Activated CD4-positive, alpha-beta T cell treated with anti-CD3 and anti-CD28 coated beads for 24 hours (primary cell): ENCODE measurements around the gene NFATC4.

Source experiments
- DNase-seq, 2 donors: peaks; one replicate each; pipeline ENCODE4 v3.0.0-alpha.2; 2020; ENCODE audit warnings: low read depth in 2 of 2

NFATC4 gene

DNA sequence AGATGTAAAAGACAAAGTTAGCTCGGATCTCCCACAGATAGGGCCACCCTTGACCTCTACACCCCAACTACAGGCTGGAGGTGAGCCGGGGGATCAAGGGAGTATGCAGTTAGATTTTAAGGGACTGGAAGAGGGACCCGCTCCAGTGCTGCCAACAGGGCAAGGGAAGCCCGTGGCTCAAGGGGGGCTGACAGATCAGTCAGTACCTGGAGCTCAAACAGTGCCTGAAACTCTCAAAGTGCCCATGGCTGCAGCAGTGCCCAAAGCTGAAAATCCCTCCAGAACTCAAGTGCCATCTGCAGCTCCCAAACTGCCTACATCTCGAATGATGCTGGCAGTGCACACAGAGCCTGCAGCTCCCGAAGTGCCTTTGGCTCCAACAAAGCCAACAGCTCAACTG is 41.2 kb downstream of the NFATC4 start:
- no peak for DNase-seq

DNA sequence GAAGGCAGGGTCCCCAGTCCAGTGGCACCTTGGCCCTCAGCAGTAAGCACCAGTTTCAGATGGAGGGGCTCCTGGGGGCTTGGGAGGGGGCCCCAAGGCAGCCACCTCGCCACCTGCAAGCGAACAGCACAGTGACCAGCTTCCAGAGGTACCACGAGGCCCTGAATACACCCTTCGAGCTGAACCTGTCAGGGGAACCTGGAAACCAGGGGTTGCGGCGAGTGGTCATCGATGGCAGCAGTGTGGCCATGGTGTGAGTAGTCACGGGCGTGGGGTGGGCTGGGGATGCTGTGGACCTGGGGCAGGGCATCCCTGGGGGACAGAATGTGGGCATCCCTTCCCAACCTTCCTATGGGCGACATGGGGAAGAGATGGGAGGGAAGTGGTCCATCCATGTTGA is 42.0 kb downstream of the NFATC4 start:
- no peak for DNase-seq

DNA sequence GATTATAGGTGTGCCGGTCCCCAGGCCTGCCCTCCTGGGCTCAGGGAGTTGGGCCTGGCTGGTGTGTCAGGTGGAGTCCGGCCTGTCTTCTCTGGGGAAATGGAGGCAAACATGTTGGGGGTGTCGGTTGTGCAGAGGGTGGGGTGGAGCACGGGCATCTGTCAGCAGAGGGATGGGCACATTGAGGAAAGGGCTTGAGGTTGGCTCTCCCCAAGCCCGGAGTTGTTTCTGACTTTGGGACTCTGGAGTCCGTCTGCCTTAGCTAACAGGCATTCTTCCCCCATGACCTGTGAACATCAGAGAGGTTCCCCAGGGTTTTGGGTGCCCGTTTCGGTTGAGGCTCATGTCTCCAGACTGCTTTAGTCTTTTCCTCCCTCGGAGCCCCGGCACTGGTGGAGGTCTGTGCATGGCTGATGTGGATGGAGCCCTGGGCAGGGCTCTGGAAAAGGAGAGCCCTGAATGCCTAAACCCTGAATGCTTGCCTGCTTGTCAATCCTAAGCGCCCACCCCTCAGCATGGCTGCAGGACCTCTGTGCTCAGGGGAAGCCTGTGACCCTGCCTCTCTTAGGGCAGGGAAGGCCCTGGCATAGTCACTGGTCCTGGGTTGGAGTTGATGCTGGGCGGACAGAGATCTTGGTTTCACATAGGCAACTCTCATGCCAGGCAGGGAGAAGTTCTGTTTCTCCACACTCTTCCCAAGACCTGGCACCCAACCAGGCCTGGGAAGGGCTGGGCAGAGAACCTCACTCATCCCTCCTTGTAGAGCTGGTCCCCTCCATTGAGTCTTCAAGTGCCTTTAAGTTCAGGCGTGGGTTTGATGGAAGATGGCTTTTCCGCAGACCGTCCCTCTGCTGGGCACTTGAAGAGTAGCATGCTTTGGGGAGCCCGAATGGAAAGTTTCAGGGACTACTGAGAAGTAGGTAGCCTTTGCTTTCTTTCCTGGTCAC is 43.7 kb downstream of the NFATC4 start:
- no peak for DNase-seq

DNA sequence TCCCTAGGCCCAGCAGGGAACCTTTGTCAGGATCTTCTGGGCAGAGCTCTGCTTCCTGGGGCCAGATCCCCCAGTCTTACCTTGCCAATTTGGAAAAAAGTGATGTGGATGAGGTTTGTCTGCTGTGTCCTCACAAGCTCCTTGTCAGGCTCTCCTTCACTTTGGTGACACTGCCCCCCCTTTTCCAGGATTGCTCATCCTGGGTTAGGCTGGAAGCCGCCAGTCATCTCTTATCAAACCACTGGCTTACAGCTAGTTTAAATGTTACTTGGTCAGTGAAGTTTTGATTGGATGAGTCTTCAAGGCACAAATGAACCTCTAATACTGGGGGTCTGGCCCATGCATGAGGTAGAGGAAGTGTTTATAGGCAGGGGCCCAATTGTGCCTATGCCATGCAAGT is 46.1 kb downstream of the NFATC4 start:
- no peak for DNase-seq

DNA sequence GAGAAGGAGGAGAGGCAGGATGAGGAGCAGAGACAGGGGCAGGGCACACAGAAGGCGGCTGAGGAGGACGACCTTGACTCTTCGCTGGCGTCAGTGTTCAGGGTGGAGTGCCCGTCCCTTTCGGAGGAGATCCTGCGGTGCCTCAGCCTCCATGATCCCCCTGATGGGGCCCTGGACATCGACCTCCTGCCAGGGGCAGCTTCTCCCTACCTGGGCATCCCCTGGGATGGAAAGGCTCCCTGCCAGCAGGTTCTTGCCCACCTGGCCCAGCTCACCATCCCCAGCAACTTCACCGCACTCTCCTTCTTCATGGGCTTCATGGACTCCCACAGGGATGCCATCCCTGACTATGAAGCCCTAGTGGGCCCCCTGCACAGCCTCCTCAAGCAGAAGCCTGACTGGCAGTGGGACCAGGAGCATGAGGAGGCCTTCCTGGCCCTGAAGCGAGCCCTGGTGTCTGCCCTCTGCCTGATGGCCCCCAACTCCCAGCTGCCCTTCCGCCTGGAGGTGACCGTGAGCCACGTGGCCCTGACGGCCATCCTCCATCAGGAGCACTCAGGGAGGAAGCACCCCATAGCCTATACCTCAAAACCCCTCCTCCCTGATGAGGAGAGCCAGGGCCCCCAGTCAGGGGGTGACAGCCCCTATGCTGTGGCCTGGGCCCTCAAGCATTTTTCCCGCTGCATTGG is 46.9 kb downstream of the NFATC4 start:
- DNase-seq: no peak

DNA sequence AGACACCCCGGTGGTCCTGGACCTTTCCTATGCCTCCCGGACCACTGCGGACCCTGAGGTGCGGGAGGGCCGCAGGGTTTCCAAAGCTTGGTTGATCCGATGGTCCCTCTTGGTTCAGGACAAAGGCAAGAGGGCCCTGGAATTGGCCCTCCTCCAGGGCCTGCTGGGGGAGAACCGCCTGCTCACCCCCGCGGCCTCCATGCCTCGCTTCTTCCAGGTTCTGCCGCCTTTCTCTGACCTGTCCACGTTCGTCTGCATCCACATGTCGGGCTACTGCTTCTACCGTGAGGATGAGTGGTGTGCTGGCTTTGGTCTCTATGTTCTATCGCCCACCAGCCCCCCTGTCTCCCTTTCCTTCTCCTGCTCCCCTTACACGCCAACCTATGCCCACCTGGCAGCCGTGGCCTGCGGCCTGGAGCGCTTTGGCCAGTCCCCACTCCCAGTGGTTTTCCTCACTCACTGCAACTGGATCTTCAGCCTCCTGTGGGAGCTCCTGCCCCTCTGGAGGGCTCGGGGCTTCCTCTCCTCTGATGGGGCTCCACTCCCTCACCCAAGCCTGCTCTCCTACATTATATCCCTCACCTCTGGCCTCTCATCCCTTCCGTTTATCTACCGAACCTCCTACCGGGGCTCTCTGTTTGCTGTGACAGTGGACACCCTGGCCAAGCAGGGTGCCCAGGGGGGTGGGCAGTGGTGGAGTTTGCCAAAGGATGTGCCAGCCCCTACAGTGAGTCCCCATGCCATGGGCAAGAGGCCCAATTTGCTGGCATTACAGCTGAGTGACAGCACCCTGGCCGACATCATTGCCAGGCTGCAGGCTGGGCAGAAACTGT is 47.7 kb downstream of the NFATC4 start:
- no peak for DNase-seq

DNA sequence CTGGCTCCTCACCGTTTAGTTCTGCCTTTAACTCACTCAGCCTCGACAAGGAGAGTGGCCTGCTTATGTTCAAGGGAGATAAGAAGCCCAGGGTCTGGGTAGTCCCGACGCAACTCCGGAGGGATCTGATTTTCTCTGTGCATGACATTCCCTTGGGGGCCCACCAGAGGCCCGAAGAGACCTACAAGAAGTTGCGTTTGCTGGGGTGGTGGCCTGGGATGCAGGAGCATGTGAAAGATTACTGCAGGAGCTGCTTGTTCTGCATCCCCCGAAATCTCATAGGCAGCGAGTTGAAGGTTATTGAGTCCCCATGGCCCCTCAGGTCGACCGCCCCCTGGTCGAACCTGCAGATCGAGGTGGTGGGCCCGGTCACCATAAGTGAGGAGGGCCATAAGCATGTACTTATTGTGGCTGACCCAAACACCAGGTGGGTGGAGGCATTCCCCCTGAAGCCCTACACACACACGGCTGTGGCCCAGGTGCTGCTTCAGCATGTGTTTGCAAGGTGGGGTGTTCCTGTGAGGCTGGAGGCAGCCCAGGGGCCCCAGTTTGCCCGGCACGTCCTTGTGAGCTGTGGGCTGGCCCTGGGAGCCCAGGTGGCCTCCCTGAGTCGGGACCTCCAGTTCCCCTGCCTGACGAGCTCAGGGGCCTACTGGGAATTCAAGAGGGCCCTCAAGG is 48.4 kb downstream of the NFATC4 start:
- no peak for DNase-seq

DNA sequence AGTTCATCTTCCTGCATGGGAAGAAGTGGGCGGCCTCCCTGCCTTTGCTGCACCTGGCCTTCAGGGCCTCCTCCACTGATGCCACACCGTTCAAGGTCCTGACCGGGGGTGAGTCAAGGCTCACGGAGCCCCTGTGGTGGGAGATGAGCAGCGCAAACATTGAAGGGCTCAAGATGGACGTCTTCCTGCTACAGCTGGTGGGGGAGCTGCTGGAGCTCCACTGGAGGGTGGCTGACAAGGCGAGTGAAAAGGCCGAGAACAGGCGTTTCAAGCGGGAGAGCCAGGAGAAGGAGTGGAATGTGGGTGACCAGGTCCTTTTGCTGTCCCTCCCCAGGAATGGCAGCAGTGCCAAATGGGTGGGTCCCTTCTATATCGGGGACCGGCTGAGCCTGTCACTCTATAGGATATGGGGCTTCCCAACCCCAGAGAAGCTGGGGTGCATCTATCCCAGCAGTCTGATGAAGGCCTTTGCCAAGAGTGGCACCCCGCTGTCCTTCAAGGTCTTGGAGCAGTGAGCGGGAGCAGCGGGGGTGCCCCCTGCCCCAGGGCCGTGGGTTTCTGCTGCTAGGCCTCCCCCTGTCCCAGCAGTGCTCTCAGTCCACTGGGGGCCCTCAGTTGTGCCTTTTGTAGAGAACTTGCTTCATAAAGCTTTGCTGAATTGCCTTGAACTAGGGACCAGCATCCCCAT is 49.1 kb downstream of the NFATC4 start:
- no peak for DNase-seq

DNA sequence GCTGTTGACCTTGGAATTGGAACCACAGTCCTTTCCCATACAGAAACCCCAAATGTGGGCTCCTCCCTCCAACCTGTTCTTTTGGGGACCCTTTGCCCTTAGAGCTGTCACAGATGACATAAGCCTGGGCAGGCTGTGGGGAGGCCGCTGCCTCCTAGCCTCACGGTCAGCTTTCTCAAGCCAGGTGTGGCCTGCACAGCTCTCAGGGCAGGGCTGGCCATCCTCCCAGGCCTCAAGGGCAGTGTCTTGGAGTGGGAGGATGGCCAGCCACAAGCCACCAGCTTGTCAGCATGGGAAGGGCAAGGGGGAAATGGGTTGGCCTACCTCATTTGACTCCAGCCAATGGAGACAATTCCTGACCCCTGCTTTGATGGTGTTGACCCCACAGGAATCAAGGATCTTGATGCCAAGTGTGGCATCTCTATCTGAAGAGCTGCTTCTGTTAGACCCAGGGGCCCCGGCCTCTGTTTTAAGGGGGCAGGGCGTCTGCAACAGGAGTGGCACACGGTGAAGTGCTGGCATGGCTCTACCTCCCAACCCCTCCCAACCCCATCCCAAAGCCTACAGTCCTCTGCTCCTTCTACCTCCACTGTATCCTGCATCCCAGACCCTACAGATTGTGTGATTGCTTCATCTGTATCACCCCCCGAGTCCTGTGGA is 50.0 kb downstream of the NFATC4 start:
- DNase-seq: no peak

DNA sequence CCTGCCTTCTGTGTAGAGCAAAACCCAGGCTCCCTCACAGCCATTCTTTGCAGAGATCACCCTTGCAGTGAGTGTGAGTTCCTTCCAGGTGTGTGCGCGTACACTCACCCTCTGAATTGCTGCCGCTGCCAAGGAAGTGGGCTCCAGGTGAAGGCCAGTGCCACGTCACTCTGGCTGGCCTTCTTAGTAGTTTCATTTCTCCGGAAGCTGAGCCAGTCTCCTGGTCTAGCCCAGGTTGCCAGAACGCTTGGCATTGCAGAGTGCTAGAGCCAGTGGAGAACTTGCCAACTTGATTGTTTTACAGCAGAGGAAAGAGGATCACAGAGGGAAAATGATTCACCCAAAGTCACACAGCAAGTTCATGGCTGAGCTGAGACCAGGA is 50.5 kb downstream of the NFATC4 start:
- DNase-seq: no peak

DNA sequence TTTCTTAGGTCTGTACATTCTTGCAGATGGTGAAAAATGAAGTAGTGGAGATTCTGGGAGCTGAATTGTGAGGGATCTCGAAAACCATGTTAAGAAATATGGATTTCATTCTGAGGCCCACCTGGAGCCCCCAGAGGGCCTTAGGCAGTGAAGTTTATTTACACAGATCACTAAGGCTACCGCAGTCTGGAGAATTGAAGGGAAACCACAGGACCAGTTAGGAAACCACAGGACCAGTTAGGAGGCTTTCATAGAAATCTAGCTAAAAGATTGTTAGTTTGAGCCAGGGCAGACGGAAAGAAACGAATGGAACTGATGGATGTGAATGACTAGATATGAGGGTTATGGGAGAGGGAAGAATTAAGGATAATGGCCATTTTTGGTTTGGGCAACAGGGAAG is 54.3 kb downstream of the NFATC4 start:
- DNase-seq: no peak

DNA sequence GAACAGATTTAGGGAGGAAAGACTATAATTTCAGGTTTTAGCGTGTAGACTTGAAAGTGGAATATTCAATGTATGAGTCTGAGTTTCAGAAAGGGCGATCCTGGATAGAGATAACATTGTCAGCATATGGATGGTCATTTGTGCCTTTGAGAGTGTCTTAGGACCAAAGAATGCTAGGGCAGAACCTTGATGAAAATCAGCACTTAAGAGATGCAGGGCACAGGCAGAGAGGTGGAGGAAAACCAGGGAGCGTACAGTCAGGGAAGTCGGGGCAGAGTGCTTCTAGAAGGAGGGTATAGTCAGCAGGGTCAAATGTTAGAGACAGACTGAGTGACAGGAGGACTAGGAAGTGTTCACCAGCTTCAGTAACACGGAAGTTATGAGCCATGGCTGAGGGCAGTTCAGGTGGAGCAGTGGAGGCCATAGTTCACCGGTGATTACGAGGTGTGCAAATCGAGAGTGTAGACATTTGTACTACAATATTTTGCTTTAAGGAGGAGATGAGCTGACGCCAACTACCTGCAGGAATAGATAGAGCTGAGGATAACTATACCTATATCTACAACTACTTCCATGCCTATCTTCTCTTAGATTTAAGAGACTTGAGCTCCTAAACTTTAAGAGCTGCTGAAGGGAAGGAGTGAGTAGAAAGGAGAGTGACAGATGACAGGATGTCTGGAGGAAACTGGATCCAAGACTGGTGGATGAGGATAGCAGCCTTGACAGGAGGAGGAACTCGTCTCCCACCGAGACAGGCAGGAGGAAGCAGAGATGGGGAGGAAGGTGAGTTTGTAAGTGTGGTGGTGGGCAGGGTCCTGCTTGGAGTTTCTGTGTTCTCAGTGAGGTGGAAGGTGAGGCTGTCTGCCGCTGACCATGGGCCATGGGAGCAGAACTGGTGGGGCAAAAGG is 55.0 kb downstream of the NFATC4 start:
- no peak for DNase-seq

DNA sequence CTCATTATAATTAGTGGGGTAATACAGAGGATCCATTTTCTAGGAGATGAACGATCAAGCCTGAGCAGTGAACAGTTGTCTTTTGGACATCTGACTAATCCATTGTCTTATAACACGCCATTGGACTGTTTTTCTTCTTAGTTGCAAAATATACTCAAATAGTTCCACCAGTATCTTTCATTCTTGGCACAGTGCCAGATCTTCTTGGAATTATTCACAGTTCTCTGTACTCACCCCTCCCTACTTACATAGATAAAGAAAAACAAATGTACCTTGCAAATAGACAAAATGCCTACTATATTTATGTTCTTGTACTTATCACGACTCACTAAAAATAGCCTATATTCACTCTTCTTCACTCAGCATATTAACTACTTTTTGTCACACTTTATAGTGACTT is 57.7 kb downstream of the NFATC4 start:
- no peak for DNase-seq

DNA sequence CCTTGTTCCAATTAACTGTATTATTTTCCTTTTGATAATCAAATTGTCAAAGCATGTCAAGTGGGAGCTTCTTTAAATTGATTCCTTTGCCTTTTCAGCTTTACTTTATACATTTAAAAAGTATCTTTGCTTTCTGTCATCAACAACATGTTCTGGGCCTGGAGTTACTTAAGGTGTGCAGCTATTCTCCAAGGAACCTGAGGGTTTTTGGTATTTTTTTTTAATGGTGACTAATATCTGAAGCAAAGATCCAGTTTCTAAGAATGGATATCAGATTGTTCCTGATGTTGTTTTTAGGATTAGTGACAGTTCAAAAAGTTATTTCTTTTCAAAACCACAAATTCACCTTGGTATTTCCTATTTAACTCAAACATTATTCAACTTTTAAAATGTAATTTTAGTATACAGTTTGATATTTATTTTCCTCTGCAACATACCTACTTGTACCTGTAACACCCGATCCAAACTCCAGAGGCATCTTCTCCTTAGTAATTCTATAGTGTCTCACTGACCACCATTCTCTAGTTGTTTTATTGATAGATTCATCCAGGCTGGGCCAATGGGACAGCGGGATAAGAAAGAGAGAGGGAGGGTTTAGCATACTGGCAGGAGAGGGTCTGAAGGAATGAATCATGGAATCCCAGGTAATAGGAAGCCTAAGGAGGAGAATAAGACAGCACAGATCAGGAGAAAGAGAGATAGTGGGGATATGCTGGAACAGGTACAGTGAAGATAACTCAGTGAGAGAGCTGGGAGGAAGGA is 58.3 kb downstream of the NFATC4 start:
- DNase-seq: no peak

DNA sequence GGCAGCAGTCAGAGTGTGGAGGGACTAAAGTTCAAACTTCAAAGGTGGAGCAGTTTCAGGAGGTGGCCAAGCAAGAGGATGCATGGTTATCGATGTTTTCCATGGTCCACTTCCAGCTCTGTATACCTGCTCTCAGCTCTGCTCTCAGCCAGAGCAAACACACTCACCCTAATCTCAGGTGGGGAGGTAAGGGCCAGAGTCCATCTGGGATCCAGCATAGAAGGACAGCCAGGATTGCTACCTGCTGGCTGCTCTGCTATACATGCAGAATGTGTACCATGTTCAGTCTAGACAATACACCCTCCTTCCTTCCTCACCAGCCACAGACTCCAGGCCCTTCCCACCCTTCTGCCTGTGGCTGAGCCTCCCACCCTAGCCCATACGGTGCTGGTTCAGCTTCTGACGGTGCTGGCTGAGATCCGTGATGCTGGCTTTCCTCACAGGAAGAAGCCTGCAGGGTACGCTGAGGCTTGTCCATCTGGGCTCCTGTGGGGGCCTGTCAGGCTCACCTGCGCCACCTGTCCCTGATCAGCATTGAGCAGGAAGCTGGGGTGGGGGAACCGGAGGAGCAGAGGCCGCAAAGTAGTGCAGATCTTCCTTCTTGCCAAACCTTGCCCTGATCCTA is 59.0 kb downstream of the NFATC4 start:
- no peak for DNase-seq

DNA sequence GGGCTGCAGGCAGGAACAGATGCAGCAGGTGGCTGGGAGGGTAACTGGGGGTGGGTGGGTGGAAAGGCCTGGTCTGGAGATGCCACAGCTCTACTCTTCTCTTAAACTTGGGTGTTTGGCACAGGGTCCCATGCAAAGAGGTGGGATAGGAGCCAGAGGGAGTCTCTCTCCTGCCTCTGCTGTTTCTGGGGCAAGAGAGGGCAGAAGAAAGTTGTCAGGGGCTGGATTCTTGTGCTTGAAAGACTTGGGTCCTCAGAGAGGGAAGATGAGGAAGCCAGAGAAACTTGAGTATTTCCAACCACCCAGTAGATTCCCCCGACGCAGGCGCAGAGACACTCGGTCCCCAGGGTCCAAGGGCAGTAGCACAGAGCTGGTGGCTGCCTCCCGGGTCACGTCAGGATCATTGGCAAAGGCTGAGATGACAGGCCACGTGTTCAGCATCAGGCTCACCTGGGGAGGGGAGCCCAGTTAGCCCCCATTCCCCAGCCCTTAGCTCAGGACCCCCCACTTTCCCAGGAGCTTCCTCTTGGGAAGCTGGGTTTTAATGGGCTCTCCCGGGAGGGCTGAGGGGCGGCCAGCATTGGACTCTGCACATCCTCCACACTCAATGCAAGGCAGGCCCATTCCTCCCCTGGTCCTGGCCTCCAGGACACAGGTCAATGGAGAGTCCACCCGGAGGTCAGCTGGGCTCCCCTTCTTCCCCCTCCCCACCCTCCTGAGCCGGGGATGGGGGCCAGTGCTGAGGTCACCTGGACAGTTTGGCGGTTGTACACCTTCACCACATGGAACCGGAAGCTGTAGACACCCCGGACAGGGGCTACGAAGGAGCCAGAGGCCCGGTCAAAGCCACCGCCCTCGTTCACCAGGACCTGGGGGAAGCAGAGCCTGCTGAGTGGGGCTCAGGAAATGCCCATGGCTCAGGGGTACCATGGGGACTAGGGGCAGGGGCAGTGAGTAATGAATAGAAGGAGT is 59.8 kb downstream of the NFATC4 start:
- DNase-seq: no peak
